Left renal pelvis (tissue), 4 donors: ENCODE data around the gene ACSS1. TPM values are rescaled to one million over a fixed set of nuclear protein-coding genes. Genes with fewer than 3 reads are reported as not detected.

Experiments
- DNase-seq, 4 donors: peaks; one replicate each; pipeline ENCODE4 v3.0.0-alpha.2; 2013; ENCODE audit warnings: low read depth in 4 of 4, low spot score in 3 of 4
- polyA plus RNA-seq, 4 donors: library from polyadenylated mRNA; unstranded; fragments of 120-200 nt; gene quantifications; one replicate each; pipeline ENCODE4 v1.2.1, GENCODE V29; 2013; ENCODE audit not compliant: insufficient read length in 4 of 4

The ACSS1 gene
- polyA plus RNA-seq, 4 donors: 14.8 to 34.6 (median 29.8) TPM

GRCh38 chr20:25079171-25079570 lies 21.2 kb upstream of the ACSS1 start:
- no peak for DNase-seq

GRCh38 chr20:25078662-25079061 lies 20.7 kb upstream of the ACSS1 start:
- DNase-seq: no peak

- DNase-seq: no peak
Measured at GRCh38 chr20:25077610-25078169, 19.8 kb upstream of the ACSS1 start.

- no peak for DNase-seq
Measured at GRCh38 chr20:25076731-25077609, 19.0 kb upstream of the ACSS1 start.

- no peak for DNase-seq
Measured at GRCh38 chr20:25076201-25076600, 18.3 kb upstream of the ACSS1 start.

GRCh38 chr20:25073544-25073943 lies 15.6 kb upstream of the ACSS1 start:
- no peak for DNase-seq

- no peak for DNase-seq
Measured at GRCh38 chr20:25072226-25072811, 14.4 kb upstream of the ACSS1 start.

- no peak for DNase-seq
Measured at GRCh38 chr20:25071734-25072133, 13.8 kb upstream of the ACSS1 start.

- DNase-seq: no peak
Measured at GRCh38 chr20:25070821-25071473, 13.0 kb upstream of the ACSS1 start.

- no peak for DNase-seq
Measured at GRCh38 chr20:25067102-25067987, 9.4 kb upstream of the ACSS1 start.

GRCh38 chr20:25066386-25066785 lies 8.4 kb upstream of the ACSS1 start:
- DNase-seq: no peak

- DNase-seq: no peak
Measured at GRCh38 chr20:25065625-25066338, 7.8 kb upstream of the ACSS1 start.

GRCh38 chr20:25065072-25065624 lies 7.2 kb upstream of the ACSS1 start:
- DNase-seq: no peak

- no peak for DNase-seq
Measured at GRCh38 chr20:25064561-25065071, 6.7 kb upstream of the ACSS1 start.

- DNase-seq: no peak
Measured at GRCh38 chr20:25063981-25064380, 6.0 kb upstream of the ACSS1 start.

- DNase-seq: no peak
Measured at GRCh38 chr20:25063546-25063945, 5.6 kb upstream of the ACSS1 start.

- no peak for DNase-seq
Measured at GRCh38 chr20:25062841-25063240, 4.9 kb upstream of the ACSS1 start.

GRCh38 chr20:25061821-25062530 lies 4.0 kb upstream of the ACSS1 start:
- DNase-seq: no peak
